Eye (tissue), 1 donor: ENCODE data around the gene RHOBTB3.

Source experiments
- DNase-seq: peaks from one replicate; pipeline ENCODE4 v3.0.0-alpha.2; 2015

The RHOBTB3 gene

DNA sequence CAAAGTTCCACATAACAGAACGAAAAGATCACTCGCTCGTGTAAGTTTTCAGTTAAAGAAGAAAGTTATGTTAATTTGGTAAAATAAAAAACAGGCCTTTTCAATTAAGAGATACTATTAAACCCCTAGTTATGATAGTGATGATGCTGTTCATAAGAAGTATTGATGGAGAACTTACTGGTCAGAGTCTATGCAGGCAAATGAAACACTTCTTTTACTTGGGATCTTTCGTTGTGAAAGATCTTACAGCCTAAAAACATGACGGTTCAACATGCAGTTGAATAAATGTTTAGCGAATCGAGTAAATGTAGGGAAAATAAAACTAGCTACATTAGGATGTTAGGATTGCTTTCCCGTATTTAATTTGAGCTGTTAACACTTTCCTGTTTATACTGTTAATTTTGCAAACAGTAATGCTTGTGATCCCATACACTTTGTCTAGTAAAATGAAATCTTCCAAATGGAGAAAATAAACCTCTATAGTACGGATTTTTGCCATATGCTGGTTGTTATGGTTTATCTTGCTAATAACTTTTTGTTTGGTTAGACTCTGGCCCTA is 2.0 kb downstream of the RHOBTB3 start:
- DNase-seq, result no peak

DNA sequence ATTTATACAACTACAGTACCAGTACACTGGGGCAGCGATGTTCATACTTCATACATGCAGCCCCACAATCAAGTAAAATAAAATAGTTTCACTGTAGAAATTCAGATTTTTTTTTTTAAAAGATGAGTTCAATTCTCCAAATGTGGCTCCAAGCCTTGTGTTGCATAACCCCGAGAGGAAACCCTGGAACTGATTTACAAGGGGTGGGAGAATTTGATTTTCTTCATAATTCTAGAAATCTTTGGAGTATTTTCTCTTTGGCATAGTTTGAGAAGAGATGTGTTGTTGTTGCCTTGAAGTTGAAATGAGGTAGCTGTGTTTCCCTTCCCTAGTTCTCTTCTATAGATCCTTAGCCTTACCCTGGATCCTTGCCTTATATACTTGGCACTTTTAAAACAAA is 3.1 kb downstream of the RHOBTB3 start:
- DNase-seq, result no peak

DNA sequence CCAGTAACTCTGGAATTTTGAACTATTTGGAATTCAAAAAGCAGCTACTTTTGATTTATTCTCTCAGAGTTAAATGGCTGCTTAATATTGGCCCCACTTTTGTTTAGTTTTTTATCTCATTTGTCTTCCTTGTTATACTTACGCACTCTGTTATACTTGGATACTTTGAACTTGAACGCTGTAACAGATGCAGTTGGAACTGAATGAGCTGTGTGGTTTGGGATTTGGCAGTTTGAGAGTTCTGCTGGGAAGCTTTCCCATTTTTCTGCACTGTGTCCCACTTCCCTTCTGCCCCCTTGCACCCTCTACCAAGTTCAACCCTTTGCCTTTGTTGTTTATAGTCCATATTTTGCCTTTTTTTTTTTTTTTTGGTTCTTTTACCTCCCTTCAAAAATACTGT is 3.8 kb downstream of the RHOBTB3 start:
- DNase-seq, result peak; percentile 60

DNA sequence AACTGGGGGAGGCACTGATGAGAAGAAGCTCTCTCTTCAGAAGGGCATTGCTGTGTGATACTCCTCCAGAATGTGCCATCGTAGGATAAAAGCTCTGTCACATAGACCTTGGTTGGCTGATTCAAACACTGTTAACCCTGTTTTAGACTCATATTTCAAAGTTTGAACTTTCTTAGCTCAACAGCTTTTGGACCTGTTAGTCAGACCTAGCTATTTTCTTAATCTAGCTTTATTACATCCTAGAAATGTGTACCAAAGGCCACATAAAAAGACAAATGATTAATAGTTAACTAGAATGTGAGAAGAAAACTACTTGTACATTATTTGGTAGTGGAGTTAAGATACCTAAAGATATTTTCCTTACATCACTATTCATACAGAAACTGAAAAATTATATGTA is 4.3 kb downstream of the RHOBTB3 start:
- no peak for DNase-seq

DNA sequence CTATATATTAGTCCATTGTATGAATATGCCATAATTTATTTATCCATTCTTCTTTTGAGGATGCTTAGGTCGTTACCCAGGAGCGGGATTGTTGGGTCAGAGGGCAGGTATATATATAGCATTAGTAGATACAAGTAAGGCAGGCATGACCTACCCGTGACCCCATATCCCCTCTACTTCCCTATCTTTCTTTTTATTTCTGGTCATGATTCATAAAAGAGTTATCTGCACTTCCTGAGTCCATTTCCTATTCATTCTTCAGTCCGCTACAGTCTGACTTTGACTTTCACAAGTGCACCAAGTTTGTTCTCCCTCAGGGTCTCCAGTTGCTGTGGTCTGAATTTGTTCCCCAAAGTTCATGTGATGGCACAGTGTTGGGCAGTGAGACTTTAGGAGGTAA is 6.9 kb downstream of the RHOBTB3 start:
- no peak for DNase-seq

DNA sequence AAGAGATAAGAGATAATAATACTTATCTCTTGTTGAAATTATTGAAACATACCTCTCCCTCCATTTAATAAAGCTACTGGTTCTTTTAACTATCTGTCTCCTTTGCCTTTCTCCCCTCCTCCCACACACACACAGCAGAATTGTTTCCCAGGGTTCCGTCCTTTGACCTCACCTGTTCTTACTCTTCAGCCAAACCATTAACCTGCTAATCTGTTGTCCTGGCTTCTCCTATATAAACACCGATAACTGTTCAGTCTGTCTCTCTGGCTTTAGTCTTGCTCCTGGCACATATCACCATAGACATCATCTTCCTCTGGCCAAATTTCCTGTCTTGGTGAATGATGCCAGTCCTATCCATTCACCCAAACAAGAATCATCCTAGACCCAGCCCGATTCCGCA is 7.7 kb downstream of the RHOBTB3 start:
- no peak for DNase-seq

DNA sequence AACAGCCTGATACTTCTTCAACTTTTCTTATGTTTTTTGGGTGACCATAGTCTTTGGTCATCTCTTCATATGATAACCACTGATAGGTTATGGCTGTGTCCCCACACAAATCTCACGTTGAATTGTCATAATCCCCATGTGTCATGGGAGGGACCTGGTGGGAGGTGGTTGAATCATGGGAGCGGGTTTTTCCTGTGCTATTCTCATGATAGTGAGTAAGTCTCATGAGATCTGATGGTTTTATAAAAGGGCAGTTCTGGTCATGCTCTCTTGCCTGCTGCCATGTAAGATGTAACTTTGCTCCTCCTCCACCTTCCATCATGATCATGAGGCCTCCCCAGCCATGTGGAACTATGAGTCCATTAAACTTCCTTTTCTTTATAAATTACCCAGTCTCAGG is 8.7 kb downstream of the RHOBTB3 start:
- DNase-seq, result no peak

DNA sequence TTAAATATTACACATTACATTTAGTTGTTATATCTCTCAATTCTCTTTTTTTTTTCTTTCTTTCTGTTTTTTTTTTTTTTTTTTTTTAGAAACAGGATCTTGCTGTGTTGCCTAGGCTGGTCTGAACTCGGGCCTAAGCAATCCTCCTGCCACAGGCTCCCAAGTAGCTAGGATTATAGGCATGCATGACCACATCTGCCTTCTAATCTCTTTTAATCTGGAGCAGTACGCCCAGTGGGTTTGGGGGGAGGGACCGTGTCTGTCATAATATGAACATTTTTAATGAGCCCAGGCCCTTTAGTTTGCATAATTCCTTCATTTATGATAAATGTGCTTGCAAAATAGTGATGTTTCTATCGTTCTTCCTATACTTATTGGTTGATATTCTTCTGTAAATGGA is 10.3 kb downstream of the RHOBTB3 start:
- no peak for DNase-seq

DNA sequence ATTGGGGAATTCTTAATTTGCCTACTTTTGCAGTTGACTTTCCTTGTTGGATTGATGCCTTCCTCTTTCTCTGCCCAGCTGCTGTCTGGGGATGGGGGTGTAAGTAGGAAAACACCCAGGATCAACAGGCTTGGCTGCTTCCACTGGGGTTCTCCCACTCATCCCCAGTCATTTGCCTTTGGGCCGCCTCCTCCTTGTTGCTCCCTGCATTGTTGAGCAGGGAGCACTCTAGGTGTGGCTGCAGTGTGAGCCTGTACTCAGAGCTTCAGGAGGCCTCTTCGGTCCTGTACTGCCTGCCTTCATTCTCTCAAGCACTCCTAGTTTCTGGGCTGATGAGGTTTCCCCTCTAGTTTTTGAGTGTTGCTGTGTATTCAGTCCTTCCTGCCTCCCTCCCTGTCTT is 12.1 kb downstream of the RHOBTB3 start:
- DNase-seq, result no peak

DNA sequence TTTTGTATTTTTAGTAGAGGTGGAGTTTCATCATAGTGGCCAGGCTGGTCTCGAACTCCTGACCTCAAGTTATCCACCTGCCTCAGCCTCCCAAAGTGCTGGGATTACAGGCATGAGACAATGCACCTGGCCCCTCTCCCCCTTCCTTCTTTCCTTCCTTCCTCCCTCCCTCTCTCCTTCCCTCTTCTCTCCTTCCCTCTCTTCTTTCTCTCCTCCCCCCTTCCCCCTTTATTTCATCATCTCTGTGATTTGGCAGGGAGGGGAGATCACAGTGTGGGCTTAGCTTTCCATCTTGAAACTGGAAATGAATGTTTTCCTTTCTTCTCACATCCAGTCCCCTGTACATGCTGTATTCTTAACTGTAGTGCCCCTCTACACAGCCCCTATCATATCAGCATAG is 12.7 kb downstream of the RHOBTB3 start:
- no peak for DNase-seq

DNA sequence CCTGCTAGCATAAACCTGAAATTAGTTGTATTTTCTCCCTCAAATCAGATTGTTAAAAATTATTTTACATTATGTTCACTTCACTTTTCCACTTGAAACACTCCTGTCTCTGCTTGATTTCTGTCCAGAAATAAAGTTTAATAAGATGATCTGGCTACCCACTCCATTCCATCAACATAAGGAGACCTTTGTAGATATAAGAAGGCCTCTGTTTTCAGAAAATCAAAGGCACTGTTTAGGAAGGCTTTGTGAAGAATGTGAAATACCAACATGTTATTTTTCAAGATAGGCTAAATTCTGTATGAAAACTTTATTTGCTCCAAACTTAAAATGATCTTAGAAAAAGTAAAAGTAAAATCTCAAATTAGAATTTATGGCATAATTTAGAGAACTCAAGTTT is 15.1 kb downstream of the RHOBTB3 start:
- DNase-seq, result no peak

DNA sequence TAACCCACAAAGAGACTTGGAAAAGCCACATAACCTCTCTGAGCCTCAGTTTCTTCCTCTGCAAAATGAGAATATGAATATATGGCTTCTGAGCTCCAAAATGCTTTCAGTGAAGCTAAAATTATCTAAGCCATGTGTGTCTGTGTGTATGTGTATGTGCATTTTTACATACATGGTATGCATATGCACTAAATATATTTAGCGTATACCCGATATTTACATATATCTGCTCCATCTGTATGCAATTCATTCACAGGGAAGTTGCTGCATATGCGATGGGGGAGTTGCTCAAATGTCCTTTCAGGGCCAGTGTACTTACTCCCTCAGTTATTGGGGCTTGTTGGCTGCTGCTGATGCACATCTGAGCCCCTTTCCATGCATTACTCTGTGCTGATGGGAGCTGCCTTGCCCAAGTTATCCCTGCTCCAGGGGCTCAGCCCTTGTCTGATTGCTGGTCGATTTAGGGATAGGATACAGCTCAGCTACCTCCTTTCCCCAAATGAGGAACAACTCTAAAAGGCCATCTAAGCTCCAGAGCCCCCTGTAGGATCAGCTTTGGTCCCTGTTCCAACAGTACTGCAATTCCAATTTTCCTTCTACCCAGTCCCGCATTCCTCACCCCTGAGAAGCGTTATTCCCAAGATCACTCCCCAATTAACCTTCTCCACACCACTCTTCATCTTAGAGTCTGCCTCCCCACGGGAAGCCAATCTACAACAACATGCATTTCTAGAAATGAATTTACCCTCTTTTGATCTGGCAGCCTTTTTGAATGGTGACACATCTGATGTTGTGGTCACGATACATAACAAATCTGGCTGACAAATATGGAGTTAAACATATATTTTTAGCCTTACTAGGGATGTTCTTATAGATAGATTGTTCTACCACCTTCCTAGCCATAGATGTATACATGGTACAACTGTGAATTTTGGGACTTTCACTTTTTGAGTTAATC is 15.9 kb downstream of the RHOBTB3 start:
- no peak for DNase-seq

DNA sequence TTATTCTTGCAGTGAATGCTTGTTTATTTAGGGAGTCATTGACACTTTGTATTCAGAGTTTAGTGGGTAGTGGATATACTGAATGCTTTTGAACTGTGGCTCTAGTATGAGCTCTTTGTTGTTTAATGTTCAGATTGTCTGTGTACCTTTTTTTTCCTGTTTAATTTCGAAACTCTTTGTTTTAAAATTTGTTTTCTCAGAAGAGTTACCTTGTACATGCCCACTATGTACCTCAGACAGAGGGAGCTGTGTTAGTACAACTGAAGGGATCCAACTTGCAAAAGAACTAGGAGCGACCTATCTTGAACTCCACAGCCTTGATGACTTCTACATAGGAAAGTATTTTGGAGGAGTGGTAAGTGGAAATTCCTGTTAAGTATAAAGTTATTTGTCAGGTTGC is 17.0 kb downstream of the RHOBTB3 start:
- DNase-seq, result no peak

DNA sequence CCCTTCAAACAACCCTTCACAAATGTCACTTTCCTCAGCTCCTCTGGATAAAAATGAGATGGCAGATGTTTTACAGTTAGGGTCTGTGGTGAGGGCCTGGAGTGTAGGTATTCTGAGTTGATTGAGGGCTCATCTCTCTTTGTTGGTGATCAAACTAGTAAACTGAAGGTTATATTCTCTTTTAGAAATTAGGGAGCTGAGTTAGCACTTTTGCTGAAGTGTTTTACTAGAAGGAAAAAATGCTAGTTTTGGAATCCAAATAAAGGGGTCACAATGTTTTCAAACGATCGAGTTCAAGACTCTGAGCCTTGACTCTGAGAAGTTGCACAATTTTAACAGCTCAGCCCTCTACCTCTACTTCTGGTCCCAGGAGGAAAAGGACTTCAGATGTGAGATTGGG is 23.4 kb downstream of the RHOBTB3 start:
- no peak for DNase-seq

DNA sequence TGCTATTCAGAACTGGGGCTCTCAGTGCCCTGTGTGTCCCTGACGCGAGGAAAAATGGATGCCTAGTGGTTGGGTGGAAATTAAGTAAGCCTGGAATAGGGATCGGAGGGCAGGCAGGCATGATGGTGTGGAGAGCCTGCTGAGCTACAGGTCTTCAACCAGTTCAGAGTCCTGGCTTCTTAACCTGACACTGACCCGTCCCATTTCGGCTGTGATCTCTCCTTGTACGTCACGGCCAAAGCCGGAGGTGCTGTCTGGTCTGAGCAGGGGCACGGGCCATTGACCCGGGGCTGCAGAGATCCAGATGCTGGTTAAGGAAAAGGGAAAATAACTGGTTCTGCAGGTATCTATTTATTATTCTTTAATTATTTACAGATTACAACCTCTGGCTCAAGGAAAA is 27.9 kb downstream of the RHOBTB3 start:
- DNase-seq, result no peak

DNA sequence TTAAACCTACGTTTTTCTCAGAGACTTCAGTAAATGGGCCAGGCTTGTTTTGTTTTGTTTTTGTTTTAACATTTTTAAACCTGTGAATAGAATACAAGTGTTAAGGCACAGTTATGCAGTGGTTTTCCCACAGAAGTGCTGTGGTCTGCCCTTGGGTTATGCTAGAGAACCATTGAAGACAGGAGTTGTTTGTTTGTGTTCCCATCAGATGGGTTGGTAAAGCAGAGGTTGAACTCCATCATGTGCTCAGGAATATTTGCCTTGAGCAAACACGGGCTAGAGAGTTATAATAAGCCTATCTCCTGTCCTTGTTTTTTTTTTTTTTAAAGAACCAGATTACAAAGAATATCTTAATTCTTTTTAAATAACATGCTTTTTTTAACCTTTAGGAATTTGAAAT is 28.5 kb downstream of the RHOBTB3 start:
- DNase-seq, result no peak

DNA sequence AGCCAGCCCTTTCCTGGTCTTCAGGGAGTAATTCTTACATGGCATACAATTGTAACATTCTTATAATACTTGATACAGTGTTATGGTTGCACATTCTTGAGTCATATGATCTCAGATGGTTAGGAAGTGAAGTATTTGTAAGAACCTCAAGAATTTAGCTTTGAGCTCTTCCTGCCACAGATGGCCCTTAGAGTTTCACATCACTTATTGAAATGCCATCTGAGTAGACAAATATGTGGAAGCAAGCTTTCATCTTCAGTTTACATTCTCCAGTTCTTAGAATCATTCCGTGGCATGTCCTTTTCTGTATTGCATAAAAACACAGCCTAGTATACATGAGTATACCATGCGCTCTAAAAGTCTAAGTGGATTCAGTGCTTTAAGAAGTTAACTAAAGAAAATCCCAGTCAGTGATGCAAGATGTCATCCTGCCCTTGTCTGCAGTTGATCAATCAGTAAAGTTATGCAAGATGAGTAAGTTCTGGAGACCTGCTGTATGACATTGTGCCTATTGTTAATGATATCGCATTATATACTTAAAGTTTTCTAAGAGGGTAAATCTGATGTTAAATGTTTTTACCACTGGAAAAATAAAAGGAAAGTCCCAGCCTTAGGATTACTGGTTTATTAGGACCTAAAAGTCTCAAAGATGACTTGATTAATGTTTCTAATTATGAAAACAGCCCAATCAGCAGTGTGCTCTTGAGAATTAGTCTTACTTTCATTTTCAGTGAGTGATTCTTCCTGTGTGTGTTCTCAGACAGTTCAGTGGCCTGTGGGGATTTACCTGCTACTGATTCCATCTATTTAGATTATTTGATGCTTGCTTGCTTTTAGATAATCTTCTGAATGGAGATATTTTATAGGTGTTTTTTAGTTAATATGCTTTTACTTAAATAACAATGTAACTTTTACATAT is 29.4 kb downstream of the RHOBTB3 start:
- peak; percentile 56 for DNase-seq

DNA sequence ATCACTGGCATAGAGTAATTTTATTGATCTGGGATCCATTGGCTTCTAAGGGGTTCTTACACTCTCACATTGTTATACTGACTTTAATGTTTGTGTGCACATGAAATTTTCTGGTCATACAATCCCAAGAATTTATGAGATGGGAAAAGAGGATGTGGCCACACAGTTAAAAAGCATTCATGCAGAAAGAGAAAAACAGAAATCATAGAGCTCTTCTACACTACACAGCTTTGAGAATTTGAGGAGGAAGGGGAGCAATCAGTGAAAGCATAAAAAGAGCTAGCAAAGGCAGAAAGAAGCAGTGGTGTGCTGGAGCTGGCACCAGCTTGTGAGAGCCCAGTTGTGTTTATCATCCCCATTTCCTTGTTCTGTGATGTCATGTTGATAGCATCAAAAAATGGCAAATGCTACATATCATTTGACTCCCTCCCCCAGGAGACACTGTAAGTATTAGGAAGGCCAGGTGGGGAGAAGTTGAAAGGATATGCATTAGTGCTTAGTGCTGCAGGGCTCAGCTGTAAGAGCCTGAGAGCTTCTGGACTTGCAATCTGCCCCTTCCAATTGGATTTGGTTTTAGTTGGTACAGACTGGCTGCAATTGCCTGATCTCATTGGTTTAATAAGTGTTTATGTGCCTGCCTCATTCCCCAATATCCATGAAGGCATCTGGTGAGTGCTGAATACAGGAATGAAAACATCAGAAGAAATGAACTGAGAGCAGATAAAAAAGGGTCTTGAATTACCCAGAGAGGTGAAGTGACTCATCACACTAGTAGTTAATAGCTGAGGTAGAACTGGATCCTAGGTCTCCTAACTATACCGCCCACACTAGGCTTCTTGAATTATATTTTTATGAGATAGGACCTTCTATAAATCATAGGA is 30.9 kb downstream of the RHOBTB3 start:
- peak; percentile 57 for DNase-seq

DNA sequence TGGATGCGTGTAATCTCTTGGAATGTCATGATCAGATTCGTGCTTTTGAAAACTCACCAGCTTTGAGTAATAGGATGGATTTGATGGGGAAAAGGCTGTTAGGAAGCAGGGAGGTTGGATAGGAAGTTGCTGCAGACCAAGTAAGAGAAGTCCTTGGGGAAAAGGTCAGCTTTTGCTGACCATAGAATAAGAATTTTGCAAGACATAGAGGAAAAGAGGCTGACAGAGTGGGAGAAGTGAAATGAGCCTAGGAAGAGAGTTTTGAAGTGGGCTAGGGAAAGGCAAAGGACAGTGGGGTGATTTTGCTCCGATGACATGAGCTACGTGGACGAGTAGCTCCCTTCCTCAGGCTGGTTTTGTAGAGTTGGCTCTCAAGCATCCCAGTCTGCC is 31.5 kb downstream of the RHOBTB3 start:
- peak; percentile 10 for DNase-seq

DNA sequence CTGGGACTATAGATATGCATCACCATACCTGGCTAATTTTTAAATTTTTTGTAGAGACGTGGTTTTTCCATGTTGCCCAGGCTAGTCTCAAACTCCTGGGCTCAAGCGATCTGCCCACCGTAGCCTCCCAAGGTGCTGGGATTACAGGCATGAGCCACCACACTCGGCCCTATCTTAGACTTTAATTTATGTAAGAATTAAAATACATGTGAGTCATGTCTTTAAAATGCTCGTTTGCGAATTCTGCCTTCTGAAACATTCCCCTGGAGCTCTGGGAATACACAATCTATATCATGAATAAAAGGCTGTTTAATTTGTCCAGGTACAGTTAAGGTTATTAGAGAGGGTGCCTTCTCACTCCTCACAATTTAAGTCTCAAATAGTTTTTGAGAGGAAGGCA is 32.8 kb downstream of the RHOBTB3 start:
- DNase-seq, result no peak

DNA sequence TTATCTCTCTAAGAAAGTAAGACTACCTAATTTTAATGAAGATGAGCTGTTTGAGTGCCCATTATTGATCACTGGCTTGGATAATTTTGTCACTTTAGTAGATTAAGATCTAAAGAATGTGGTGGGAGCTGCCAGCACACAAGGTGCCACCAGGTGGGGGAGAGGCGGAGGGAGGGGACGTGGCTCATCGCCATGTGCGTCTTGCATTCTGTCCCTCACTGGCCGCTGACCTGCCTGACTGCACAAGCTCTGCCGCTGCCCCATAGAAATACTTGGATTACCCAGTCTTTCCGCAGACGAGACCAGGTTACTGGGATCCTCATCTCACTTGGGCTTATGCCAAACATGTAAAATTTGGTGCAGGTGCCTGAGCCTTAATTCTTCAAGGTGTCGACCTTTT is 37.6 kb downstream of the RHOBTB3 start:
- DNase-seq, result no peak
